ENCODE results near the gene DDI1. TPM values are rescaled to one million over a fixed set of nuclear protein-coding genes. Genes with fewer than 3 reads are reported as not detected.

Gene DDI1
- total and polyA plus RNA-seq, 2 experiments from 2014 or later = 0.13 TPM; not detected in 1

DNA sequence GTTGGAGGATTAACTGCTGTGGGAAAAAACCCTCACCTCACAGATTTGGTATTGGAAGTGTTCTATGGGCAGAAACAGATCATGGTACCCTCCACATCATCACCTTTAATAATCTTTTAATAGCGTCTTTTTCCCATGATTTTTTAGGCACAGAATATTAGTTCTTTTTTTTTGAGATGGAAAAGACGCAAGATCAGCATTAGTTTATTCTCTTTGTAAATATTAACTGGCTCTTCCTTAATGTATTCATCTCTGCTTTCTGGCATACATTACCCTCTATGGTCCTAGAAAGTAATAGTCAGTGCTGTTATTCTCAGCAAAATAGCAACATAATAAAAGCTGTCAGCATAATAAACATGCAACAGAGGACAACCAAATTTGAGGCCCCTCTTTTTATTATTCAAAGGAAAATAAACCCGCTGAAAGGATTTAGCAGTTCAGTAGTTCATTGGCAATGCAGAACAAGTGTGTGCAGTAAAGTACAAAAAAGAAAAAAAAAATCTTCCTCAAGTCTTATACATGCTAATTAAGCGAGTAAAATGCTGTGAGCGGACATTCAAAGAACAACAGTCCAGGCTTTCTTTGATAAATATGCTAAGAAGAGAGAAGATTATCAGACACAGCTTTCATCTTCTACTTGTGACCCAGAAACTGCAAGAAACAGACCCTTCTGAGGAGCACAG lies 37.5 kb upstream of the DDI1 start (continued):
- TF ChIP-seq, protein P1, sequence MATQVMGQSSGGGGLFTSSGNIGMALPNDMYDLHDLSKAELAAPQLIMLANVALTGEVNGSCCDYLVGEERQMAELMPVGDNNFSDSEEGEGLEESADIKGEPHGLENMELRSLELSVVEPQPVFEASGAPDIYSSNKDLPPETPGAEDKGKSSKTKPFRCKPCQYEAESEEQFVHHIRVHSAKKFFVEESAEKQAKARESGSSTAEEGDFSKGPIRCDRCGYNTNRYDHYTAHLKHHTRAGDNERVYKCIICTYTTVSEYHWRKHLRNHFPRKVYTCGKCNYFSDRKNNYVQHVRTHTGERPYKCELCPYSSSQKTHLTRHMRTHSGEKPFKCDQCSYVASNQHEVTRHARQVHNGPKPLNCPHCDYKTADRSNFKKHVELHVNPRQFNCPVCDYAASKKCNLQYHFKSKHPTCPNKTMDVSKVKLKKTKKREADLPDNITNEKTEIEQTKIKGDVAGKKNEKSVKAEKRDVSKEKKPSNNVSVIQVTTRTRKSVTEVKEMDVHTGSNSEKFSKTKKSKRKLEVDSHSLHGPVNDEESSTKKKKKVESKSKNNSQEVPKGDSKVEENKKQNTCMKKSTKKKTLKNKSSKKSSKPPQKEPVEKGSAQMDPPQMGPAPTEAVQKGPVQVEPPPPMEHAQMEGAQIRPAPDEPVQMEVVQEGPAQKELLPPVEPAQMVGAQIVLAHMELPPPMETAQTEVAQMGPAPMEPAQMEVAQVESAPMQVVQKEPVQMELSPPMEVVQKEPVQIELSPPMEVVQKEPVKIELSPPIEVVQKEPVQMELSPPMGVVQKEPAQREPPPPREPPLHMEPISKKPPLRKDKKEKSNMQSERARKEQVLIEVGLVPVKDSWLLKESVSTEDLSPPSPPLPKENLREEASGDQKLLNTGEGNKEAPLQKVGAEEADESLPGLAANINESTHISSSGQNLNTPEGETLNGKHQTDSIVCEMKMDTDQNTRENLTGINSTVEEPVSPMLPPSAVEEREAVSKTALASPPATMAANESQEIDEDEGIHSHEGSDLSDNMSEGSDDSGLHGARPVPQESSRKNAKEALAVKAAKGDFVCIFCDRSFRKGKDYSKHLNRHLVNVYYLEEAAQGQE (IDR thresholded peaks at IDR 0.05; ENCODE audit: unreplicated experiment) = no peak
- TF ChIP-seq, protein P2, sequence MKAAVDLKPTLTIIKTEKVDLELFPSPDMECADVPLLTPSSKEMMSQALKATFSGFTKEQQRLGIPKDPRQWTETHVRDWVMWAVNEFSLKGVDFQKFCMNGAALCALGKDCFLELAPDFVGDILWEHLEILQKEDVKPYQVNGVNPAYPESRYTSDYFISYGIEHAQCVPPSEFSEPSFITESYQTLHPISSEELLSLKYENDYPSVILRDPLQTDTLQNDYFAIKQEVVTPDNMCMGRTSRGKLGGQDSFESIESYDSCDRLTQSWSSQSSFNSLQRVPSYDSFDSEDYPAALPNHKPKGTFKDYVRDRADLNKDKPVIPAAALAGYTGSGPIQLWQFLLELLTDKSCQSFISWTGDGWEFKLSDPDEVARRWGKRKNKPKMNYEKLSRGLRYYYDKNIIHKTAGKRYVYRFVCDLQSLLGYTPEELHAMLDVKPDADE (IDR thresholded peaks at IDR 0.05) = no peak

DNA sequence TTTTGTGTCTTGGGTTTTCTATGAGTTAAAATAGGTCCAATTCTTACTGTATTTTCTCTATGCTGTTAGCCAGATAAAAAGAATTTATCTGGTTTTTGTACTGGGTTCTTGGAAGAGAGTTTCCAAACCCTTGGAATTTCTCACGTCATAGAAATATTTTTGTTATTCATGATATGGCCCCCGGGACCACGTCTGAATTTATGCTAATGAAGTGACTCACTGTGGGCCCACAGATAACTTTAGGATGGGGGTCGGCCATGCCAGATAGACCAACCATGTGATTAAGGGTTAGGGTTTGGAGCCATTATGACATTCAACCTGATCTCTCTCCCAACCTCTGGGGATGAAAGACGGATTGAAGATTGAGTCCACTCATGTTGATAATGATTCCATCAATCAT lies 35.6 kb upstream of the DDI1 start:
- Mint-ChIP-seq H3K9me3 (no peaks in the 10 kb centered on the region), H3K27me3 (ENCODE audit: insufficient read depth, low read depth, poor library complexity) (peaks cover 2% of the 10 kb centered on the region), H3K27ac (no peak overlapping the region), H3K4me3 (no peak overlapping the region), H3K36me3 (ENCODE audit: low read depth) (no peaks in the 10 kb centered on the region), H3K4me1 (no peaks in the 10 kb centered on the region)
- Histone ChIP-seq H3K4me1 (ENCODE audit: insufficient read depth) (no peaks in the 10 kb centered on the region), H3K27me3 (ENCODE audit: insufficient read depth) (no peaks in the 10 kb centered on the region), H3K36me3 (ENCODE audit: insufficient read depth) (no peaks in the 10 kb centered on the region), H2AFZ (no peak overlapping the region), H3K4me3 (no peak overlapping the region), H3K4me2 (no peak overlapping the region), H3K27ac (ENCODE audit: low read depth) (no peak overlapping the region), H3K9me2 (ENCODE audit: insufficient read depth) (0 out of 2 replicates have a peak, but pooled peaks cover 9% of the 10 kb centered on the region), H3F3A (replicated peaks; ENCODE audit: low read depth) (no peaks in the 10 kb centered on the region), H3K79me2 (replicated peaks; ENCODE audit: insufficient read depth) (no peaks in the 10 kb centered on the region), H4K20me1 (replicated peaks; ENCODE audit: insufficient read depth) (no peaks in the 10 kb centered on the region)
- ATAC-seq (no peak), DNase-seq (ENCODE audit: low spot score) (no peak)
- TF ChIP-seq POLR2AphosphoS5 (IDR thresholded peaks at IDR 0.05; ENCODE audit: low read depth) (no peak), ZNF114 (CRISPR knock-in tag; IDR thresholded peaks at IDR 0.05) (no peak), EZH2 (IDR thresholded peaks at IDR 0.05; ENCODE audit: low read depth, unreplicated experiment) (no peak), JUNB (IDR thresholded peaks at IDR 0.05; ENCODE audit: unreplicated experiment) (no peak)
- TF ChIP-seq, protein P1 (IDR thresholded peaks at IDR 0.05; ENCODE audit: unreplicated experiment) = no peak
- TF ChIP-seq, protein P3, sequence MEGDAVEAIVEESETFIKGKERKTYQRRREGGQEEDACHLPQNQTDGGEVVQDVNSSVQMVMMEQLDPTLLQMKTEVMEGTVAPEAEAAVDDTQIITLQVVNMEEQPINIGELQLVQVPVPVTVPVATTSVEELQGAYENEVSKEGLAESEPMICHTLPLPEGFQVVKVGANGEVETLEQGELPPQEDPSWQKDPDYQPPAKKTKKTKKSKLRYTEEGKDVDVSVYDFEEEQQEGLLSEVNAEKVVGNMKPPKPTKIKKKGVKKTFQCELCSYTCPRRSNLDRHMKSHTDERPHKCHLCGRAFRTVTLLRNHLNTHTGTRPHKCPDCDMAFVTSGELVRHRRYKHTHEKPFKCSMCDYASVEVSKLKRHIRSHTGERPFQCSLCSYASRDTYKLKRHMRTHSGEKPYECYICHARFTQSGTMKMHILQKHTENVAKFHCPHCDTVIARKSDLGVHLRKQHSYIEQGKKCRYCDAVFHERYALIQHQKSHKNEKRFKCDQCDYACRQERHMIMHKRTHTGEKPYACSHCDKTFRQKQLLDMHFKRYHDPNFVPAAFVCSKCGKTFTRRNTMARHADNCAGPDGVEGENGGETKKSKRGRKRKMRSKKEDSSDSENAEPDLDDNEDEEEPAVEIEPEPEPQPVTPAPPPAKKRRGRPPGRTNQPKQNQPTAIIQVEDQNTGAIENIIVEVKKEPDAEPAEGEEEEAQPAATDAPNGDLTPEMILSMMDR (conservative IDR thresholded peaks at IDR 0.05; ENCODE audit: low read depth in 2 of 2) = no peak

All from GM23338 (cell line).